Fibroblast of the conjunctiva (primary cell): ENCODE measurements around the gene STAC3.

ENCODE experiments used
- DNase-seq: peaks from one replicate; pipeline ENCODE4 v3.0.0-alpha.2; 2010; ENCODE audit warnings: low read depth

STAC3 gene

DNA sequence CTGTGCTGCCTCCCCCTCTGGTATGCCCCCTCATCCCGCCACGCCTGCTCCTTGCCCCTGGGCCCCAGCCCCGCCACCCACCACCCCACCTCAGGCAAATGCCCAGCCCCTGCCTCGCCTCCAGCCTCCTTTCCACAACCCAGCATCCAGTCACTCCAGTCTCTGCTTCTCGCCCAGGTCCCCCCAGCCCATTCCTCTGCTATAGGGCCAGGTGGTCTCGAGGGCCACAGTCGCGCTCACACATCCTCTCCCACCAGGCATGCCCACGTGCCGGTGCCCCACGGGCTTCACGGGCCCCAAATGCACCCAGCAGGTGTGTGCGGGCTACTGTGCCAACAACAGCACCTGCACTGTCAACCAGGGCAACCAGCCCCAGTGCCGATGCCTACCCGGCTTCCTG is 40.5 kb downstream of the STAC3 start:
- no peak for DNase-seq

GRCh38 chr12:57209916-57210315 is 41.1 kb downstream of the STAC3 start:
- DNase-seq, result no peak

- no peak for DNase-seq
Observed at GRCh38 chr12:57208631-57209282, 42.2 kb downstream of the STAC3 start.

- no peak for DNase-seq
Observed at GRCh38 chr12:57207731-57208630, 43.0 kb downstream of the STAC3 start.

GRCh38 chr12:57205931-57206330 is 45.1 kb downstream of the STAC3 start:
- DNase-seq, result no peak

GRCh38 chr12:57205186-57205585 is 45.8 kb downstream of the STAC3 start:
- no peak for DNase-seq

DNA sequence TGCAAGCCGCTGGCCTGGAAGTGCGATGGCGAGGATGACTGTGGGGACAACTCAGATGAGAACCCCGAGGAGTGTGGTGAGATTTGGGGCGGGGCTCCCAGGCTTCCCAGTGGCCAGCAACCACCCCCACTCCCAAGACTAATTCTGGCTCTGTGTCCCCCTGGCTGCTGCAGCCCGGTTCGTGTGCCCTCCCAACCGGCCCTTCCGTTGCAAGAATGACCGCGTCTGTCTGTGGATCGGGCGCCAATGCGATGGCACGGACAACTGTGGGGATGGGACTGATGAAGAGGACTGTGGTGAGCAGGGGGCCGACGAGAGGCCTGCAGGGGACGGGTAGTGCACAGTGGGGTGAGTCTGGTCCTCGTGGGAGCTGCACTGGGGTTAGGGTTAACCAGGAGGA is 46.5 kb downstream of the STAC3 start:
- DNase-seq, result no peak

- no peak for DNase-seq
Observed at GRCh38 chr12:57203791-57204190, 47.2 kb downstream of the STAC3 start.

DNA sequence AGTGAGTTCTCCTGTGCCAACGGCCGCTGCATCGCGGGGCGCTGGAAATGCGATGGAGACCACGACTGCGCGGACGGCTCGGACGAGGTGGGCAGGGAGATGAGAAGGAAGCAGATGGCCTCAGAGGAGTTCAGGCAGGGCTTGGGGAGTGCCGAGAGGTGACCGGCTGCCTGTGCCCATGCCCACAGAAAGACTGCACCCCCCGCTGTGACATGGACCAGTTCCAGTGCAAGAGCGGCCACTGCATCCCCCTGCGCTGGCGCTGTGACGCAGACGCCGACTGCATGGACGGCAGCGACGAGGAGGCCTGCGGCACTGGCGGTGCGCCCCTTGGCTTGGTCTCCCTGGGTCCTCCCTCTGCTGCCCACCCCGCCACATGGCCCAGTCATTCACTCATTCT is 47.8 kb downstream of the STAC3 start:
- no peak for DNase-seq

DNA sequence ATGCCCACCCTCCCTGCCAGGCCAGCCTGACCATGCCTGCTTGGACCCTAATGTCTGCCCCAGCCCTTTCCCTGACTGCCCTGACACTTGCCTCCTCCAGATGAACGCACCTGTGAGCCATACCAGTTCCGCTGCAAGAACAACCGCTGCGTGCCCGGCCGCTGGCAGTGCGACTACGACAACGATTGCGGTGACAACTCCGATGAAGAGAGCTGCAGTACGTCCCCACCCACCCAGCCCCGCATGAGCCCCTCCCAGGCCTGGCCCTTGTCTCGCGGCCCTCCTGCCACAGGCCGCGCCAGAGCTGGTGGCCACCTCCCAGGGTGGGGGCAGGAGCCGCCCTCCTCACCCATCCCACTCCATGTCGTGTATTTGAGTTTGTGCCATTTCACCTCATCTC is 48.7 kb downstream of the STAC3 start:
- DNase-seq, result no peak

DNA sequence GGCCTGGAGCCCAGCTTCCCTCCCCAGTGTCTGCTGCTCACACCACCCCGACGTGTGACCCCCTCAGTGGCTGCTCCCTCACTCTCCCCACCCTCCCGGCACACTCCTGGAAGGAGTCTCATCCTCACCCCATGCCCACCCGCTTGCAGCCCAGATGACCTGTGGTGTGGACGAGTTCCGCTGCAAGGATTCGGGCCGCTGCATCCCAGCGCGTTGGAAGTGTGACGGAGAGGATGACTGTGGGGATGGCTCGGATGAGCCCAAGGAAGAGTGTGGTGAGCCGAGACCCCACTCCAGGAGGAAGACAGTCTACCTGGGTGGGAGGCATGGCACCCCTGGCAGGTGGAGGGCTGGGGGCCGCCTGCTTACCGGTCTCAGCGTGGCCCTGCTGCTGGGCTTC is 49.4 kb downstream of the STAC3 start:
- DNase-seq, result no peak

- no peak for DNase-seq
Observed at GRCh38 chr12:57201219-57201618, 49.8 kb downstream of the STAC3 start.

GRCh38 chr12:57200497-57200896 is 50.5 kb downstream of the STAC3 start:
- no peak for DNase-seq

DNA sequence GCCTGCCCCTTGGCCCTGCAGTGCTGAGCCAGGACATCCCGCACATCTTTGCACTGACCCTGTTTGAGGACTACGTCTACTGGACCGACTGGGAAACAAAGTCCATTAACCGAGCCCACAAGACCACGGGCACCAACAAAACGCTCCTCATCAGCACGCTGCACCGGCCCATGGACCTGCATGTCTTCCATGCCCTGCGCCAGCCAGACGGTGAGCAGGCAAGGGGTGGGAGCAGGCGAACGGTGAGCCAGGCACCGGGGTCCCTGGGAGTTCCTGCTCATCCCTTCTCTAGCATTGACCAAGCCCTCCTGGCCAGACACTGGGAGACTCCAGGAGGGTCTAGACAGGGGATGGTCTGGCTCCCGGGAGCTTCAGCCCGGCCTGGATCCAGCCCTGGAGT is 51.8 kb downstream of the STAC3 start:
- DNase-seq, result no peak

GRCh38 chr12:57198329-57198728 is 52.7 kb downstream of the STAC3 start:
- DNase-seq, result no peak

- DNase-seq, result no peak
Observed at GRCh38 chr12:57196956-57197355, 54.0 kb downstream of the STAC3 start.

DNA sequence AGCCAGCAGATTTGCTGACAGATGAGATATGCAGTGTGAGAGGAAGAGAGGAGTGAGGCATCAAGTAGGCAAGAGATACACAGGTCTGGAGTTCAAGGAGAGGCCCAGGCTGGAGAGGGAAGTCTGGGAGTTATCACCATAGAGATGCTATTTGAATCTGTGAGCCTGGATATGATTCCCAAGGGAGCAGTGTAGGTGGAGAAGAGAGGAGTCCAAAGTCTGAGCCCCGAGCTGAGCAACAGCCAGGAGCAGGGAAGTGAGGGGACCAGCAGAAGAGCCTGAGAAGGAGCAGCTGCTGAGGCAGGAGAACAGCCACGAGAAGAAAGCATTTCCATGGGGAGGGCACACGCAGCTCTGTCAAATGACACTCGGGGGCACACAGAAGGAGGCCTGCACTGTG is 54.5 kb downstream of the STAC3 start:
- DNase-seq, result no peak

- no peak for DNase-seq
Observed at GRCh38 chr12:57195611-57196371, 55.2 kb downstream of the STAC3 start.

- no peak for DNase-seq
Observed at GRCh38 chr12:57195186-57195585, 55.8 kb downstream of the STAC3 start.

DNA sequence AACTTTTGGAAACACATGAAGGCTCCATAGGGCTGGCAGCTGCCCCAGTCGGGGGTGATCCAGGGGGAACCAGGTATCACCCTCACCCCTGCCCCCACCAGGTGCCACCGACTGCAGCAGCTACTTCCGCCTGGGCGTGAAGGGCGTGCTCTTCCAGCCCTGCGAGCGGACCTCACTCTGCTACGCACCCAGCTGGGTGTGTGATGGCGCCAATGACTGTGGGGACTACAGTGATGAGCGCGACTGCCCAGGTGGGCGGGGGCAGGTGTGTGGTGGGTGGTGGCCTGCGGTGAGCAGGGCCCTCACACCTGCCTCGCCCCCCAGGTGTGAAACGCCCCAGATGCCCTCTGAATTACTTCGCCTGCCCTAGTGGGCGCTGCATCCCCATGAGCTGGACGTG is 56.7 kb downstream of the STAC3 start:
- no peak for DNase-seq

GRCh38 chr12:57193706-57194245 is 57.2 kb downstream of the STAC3 start:
- no peak for DNase-seq
